GM08714 (cell line): Measurements from ENCODE around the gene TRIM67.
A peak's percentile ranks its signal among the peaks of the same experiment; 100 is the strongest.
"Not testable (repeated sequence)": the region's sequence is repeated elsewhere in the genome, so short reads cannot be mapped to it uniquely, and the experiment has no call there.

Experiments
- H3K4me3 ChIP-seq: fragments of 200-500 bp; sonication (Bioruptor generic); 2 replicates; pipeline ENCODE4 v1.5.1; 2014; ENCODE audit warnings: mild to moderate bottlenecking, low read length, inconsistent platforms
- ZNF274 ChIP-seq: IDR thresholded peaks from 2 replicates; pipeline ENCODE4 v1.6.1; 2012; ENCODE audit warnings: mild to moderate bottlenecking, low read depth, low read length

The TRIM67 gene

GRCh38 chr1:231200388-231201031 lies 38.7 kb downstream of the TRIM67 start:
- H3K4me3 ChIP-seq, result no peak overlapping the region
- no peak for TF ChIP-seq ZNF274

DNA sequence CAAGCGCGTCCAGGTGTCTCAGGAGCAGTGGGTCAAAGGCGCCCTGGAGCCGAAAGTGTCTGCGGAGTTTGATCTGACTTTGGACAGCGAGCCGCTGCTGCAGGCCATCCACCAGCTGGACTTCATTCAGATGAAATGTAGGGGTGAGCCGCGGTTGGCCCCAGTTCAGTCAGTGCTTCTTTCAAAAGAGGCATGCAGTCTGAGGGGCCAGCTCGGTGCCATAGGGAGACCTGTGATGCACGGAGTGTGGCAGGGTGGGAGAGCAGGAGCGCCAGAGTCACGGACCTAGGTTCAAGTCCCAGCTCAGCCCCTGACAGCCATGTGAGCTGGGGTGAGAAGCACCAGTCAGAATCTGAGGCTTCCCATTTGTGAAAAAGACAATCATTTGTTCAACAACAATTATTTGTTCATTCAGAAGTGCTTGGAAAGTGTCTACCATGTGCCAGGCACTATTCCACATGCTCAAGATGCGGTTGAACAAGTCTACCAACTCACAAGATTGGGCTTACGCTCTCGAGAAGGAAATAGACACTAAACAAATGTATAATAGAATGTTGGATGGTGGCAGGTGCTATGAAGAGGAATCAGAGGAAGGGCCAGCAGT lies 39.6 kb downstream of the TRIM67 start:
- no peak overlapping the region for H3K4me3 ChIP-seq
- TF ChIP-seq ZNF274, result no peak

DNA sequence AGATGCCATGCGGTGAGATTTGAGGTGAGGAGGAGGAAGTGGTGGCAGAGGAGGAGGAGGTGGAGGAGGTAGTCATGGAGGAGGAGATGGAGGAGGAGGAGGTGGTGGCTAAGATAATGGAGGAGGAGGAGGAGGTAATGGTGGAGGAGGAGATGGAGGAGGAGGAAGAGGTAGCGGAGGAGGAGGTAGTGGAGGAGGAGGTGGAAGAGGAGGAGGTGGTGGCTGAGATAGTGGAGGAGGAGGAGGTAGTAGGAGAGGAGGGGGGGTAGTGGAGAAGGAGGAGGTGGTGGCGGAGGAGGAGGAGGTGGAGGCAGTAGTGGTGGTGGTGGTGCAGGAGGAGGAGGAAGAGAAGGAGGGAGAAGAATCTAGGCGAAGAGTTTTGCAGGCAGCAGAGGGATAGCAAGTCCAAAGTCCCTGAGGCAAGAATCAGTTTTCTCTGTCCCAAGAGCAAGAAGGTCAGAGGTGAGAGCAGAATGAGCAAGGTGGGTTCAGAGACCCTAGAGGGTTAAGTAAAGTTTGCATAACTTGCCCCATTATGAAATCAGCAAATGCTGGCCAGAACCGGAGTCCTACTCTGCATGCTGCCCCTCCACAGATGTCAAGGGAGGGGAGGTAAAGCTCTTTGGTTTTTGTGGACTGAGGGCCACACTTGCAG lies 40.2 kb downstream of the TRIM67 start:
- H3K4me3 ChIP-seq, result no peak overlapping the region
- no peak for TF ChIP-seq ZNF274

GRCh38 chr1:231203259-231204057 lies 41.6 kb downstream of the TRIM67 start:
- no peak for TF ChIP-seq ZNF274
- H3K4me3 ChIP-seq, result no peak overlapping the region

- no peak for TF ChIP-seq ZNF274
- no peak overlapping the region for H3K4me3 ChIP-seq
These were observed 45.0 kb downstream of the TRIM67 start for GRCh38 chr1:231206856-231207255.

- TF ChIP-seq ZNF274, result no peak
- H3K4me3 ChIP-seq, result no peak overlapping the region
These were observed 45.6 kb downstream of the TRIM67 start for GRCh38 chr1:231207437-231207836.

GRCh38 chr1:231208980-231209379 lies 47.1 kb downstream of the TRIM67 start:
- H3K4me3 ChIP-seq, result no peak overlapping the region
- no peak for TF ChIP-seq ZNF274

DNA sequence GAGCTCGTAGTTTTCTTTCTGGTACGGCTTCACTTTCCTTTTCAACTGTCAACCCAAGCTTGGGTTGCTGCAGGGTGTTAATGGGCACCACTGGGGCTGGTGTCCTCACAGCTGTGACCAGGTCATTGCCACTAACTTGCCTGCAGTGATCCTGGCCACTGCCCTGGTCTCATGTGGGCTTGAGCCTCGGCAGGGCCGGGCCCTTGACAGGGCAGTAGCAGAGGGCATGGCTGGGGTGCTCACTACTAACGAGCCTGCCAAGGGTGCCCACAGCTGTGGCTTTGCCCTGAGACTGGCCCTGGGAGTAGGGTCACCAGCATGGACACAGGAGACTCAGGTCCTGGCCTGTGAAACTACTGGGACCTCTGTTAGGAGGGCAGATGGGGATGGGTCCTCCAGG lies 47.7 kb downstream of the TRIM67 start:
- no peak for TF ChIP-seq ZNF274
- H3K4me3 ChIP-seq, result no peak overlapping the region

DNA sequence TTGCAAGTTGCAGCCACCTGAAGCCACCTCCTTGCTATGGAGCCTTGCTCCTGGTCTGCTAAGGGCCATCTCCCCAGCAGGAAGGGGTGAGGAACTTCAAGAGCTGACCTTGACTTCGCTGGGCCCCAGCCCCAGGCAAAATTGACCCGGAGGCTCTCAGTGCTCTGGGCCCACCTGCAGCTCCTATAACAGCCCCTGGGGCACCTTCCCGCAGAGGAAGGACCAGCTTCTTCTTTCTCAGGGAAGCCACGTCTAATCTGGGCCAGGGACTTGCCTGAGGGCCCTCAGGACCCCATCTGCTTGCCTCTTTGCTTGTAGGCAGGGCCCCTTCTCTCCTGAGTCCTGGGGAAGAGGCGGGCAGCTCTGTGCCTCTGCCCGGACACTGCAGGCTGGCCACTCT lies 48.3 kb downstream of the TRIM67 start:
- no peak for TF ChIP-seq ZNF274
- no peak overlapping the region for H3K4me3 ChIP-seq

DNA sequence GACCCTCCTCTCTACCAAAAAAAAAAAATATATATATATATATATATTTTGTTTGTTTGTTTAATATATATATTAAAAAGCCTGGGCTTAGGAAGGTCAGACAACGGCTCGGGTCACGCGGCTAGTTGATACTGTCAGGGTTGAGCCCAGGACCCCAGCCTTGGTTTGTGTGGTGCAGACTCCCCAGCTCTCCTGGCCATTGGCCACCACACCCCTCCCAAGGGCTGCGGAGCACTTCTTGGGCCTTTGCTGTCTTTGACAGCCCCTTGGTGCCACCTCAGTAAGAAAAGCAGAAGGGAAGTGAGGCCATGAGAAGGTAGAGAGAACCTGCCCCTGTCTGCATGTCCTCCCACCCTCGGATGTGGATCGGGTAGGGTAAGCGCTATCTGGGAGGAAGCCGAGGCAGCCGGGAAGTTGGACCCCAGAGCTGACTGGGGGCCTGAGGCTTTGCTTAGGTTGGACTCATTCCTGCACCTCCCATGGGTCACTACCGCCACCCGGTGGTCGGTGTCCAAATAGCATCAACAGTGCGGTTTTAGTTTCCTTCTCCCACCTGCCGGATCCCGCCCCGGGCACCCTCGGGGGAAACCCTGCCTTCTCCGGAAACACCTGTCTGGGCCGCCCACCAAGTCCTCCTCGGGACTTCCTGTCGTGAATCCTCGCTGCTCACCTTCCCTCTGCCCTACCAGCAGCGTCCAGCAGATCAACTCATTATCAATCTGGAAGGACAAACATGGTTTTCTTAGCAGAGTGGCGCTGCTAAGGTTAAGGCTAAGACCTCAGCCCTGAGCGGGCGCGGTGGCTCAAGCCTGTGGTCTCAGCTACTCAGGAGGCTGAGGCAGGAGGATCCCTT lies 49.4 kb downstream of the TRIM67 start:
- TF ChIP-seq ZNF274, result no peak
- peak overlapping the region; percentile 18; the same call in 1 of the 2 replicates for H3K4me3 ChIP-seq

DNA sequence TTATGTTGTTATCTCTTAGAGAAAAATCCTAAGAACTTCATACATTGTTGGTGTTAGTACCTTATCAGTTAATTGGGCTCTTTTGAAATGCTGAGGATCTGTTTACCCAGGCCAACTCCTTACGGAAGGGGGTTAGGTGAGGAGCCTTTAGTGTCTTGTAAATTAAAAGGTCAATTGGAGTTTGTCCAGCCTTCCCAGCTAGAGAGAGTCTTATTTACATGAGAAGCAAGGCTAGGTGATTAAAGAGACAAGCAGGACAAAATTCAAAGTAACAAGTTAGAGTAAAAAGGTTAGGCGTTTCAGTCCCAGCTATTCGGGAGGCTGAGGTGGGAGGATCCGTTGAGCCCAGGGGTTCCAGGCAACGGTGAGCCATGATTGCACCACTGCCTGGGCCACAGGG lies 50.4 kb downstream of the TRIM67 start:
- not testable (repeated sequence) for H3K4me3 ChIP-seq

DNA sequence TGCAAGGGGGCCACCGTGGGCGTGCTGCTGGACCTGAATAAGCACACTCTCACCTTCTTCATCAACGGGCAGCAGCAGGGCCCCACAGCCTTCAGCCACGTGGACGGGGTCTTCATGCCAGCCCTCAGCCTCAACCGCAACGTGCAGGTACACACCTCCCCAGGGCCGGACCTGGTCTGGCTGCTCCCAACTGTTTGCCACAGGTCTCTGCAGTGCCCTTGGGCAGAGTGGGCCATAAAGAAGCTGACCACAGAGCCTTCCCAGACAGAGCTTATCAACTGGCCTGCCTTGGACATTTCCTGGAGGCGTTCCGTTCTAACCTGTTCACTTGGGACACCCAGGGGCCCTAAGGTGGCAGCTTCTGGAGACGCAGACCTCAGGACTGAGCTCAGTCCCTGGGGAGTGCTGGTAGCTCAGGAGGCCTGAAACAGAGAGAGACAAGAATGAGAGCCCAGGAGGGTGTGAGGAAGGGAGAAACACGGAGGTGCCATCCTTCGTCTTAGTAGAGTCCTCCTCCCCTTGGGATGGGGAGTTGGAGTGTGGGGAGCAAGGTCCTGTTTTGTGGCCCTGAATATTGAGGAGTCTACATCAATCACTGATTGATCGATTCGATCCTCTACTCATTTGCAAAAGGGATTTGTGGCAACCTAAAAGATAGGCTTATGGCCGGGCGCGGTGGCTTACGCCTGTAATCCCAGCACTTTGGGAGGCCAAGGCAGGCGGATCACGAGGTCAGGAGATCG lies 52.1 kb downstream of the TRIM67 start:
- TF ChIP-seq ZNF274, result no peak
- no peak overlapping the region for H3K4me3 ChIP-seq
